Right renal cortex interstitium (tissue), 3 donors: ENCODE results near the gene VTA1. TPM values are rescaled to one million over a fixed set of nuclear protein-coding genes. Genes with fewer than 3 reads are reported as not detected.
"Not testable (repeated sequence)": the region's sequence is repeated elsewhere in the genome, so short reads cannot be mapped to it uniquely, and the experiment has no call there.

Experiments
- DNase-seq, 3 donors: peaks; one replicate each; pipeline ENCODE4 v3.0.0-alpha.2; 2013; ENCODE audit warnings: low read depth in 3 of 3, low spot score in 2 of 3
- polyA plus RNA-seq, 3 donors: library from polyadenylated mRNA; unstranded; fragments of 120-200 nt; gene quantifications; one replicate each; pipeline ENCODE4 v1.2.1, GENCODE V29; 2013; ENCODE audit not compliant: insufficient read length in 3 of 3

Gene VTA1
- polyA plus RNA-seq, 3 donors = 79.7 to 88.2 (median 83.3) TPM

DNA sequence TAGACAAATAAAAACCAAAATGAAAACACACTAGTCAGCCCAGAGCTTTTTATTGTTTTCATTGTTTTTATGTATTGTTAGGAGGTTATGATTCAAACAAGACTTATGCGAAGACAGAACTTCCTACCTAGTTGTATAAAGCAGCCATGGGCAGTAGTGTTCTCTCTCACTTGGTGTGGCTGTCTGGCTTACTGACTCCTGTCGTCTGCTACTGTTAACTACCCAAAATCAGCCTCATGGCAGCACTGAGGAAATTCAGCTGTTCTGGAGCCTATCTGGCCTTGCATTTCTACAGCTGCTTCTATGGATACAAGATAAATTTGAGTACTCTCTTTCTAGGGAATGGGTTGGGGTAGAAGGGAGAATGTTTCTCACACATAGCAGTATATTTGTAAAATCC is 20.4 kb downstream of the VTA1 start:
- DNase-seq = no peak

DNA sequence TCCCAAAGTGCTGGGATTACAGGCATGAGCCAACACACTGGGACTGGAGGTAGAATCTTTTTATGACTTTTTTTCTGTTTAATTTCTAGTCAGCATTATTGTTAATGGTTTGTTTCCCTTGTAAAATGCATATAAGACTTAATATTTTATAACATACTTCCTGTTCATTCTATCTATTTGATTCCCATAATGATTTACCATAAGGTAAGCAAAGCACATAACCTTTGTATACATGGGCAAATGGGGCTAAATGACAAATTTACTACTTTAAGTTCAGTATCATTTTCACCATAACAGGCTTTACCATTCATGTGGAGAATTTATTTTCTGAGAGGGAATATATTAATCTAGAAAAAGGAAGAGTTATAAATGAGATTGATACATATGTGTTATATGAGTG is 24.3 kb downstream of the VTA1 start:
- DNase-seq = no peak

DNA sequence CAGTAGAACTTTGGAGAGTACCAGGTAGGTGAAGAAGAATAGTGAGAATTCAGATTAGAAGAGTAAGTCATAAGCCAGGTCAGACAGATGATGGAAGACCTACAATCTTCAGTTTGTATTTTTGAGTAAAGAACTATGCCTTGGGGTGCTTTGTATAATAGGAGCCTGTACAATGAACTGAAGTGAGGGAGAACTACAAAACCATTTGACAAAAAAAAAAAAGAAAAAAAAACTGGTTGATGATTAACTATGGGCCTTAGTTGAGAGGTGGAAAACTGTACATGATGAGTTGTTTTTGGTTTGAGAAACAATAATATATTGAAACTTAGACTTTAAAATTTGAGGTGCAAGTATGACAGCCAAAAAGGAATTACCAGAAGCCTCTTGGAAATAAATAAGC is 25.7 kb downstream of the VTA1 start:
- no peak for DNase-seq

GRCh38 chr6:142173980-142174379 is 26.9 kb downstream of the VTA1 start:
- DNase-seq = no peak

DNA sequence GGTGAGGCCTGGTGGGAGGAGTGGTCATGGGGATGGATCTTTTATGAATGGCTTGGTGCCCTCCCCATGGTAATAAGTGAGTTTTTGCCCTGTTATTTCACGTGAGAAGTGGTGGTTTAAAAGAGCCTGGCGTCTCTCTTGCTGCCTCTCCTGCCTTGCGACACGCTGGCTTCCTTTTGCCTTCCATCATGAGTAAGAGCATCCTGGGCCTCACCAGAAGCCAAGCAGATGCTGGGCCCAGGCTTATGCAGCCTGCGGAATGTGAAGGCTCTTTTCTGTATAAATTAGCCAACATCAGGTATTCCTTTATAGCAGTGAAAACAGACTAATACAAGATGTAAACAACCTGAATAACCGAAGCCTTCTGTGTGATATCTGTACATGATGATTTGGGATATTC is 27.6 kb downstream of the VTA1 start:
- no peak for DNase-seq

- DNase-seq = no peak
Observed at GRCh38 chr6:142178129-142178528, 31.1 kb downstream of the VTA1 start.

- no peak for DNase-seq
Observed at GRCh38 chr6:142182004-142182403, 34.9 kb downstream of the VTA1 start.

- DNase-seq = no peak
Observed at GRCh38 chr6:142183351-142183750, 36.3 kb downstream of the VTA1 start.

DNA sequence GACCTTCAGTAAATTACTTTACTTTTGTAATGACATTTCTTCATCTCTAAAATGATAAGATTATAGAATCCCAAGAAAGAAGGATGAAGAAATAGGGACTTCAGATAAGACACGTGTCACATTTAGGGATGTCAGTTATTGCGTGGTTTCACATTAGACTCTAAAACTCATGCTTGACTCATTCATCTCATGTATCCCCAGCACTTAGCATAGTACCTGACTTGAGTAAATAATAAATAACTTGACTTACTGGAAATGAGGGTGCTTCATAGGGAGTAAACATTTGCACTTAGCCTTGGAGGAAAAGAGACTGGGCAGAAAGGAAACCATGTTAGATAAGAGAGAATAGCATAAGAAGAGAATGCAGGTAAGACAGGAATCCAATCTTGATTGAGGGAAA is 37.2 kb downstream of the VTA1 start:
- DNase-seq = no peak

DNA sequence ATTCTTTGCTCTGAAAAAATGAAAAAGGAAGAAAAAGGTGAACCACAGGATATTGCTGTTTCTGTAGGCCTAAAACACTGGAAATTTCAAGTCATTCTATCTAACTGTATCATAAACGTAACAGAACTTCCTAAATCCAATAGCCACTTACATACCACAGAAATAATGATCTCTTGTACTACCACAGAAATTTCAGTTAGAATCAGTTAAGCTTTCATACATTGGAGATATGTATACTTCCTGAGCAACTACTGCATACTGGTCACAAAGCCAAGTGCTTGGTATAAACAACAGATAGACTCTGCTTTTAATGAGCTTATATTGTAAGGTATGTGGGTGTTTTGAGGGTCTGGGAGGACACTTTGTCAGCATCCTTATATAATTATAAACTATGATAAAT is 38.6 kb downstream of the VTA1 start:
- DNase-seq = no peak

GRCh38 chr6:142187209-142187608 is 40.1 kb downstream of the VTA1 start:
- no peak for DNase-seq

DNA sequence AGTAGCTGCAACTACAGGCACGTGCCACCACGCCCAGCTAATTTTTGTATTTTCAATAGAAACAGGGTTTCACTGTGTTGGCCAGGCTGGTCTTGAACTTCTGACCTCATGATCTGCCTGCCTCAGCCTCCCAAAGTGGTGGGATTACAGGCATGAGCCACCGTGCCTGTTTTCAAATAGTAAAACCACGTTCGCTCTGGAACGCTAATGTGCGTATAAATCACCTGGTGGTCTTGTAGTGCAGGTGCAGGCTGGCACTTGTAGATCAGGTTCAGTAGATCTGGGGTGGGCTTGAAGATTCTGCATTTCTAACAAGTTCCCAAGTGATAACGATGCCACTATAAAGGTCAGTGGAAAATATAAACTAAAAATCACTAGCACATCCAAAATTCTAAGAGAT is 41.3 kb downstream of the VTA1 start:
- not testable (repeated sequence) for DNase-seq

DNA sequence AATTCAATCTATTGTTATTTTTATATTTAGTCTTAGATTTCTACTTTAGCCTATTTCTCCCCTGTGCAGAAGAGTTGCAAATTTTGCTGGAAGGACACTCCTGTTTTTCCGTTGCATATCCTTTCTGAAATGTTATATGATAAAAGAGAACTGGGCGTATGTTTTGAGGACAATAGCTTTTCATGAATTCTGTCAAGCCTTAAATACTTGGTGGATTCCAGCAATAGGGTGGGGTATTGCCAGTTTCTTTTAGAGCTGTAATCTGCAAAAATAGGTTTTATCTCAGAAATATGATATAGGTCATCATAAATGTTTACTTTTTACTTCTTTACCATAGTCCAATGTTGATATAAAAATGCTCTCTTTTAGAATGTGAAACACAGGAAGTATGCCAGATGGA is 42.0 kb downstream of the VTA1 start:
- no peak for DNase-seq

- no peak for DNase-seq
Observed at GRCh38 chr6:142192343-142192742, 45.3 kb downstream of the VTA1 start.

- no peak for DNase-seq
Observed at GRCh38 chr6:142193621-142194020, 46.6 kb downstream of the VTA1 start.

- no peak for DNase-seq
Observed at GRCh38 chr6:142195862-142196541, 48.9 kb downstream of the VTA1 start.

DNA sequence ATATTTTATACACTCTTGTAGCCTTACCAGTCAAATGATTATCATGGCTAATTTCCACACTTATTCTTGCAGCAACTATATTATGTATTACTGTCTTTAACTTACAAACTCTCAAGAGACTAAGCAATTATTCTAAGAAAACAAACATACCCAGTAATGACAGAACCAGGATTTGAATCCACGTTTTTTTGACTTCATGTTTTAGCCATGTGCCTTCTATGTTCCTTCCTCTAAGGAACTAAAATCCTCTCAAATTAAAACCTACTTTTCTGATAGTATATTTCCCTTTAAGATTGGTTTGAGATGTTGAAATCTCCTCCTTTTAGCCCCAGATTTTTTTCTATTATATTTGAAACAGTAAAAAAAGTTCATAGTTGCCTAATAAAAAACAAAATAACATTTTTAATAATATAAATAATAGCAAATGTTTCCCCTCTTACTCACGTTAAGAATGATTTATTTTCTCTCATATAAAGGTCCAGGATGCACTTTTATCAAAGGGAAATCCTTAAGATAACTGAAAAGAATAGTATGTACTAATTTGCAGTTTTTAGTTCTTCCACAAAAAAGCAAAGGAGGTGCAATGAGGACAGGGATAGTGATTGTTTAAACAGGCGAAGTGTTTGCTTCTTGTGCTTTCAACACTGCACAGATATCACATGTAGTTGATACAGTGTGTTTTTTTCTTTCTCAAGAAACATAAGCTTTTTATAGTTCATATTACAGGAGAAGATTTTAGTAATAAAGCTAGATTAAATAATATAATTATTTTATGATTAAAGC is 54.0 kb downstream of the VTA1 start:
- DNase-seq = no peak

GRCh38 chr6:142207265-142207877 is 60.3 kb downstream of the VTA1 start:
- no peak for DNase-seq

- DNase-seq = no peak
Observed at GRCh38 chr6:142210606-142211005, 63.5 kb downstream of the VTA1 start.

DNA sequence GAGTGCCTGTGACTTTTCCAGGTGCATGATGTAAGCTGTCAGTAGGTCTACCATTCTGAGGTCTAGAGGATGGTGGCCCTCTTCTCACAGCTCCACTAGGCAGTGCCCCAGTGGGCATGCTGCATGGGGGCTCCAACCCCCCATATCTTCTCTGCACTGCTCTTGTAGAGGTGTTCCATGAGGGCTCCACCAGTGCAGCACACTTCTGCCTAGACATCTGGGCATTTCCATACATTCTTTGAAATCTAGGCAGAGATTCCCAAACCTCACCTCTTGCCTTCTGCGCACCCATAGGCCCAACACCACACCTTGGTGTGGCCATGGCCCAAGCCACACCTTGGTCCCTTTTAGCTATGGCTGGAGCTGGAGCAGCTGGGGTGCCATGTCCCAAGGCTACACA is 66.3 kb downstream of the VTA1 start:
- no peak for DNase-seq

DNA sequence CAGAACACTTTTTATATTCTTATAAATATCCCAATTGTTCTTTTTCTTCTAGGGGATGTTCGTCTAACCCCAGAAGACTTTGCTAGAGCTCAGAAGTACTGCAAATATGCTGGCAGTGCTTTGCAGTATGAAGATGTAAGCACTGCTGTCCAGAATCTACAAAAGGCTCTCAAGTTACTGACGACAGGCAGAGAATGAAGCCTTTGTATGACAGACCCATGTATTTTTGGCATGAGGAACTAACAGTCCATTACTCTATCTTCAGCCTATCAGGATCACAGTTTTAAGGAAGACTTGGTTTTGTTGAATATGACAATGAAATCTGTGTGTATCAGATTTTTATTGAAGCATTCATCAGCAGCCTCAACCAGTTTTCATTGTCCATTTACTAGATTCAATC is 71.4 kb downstream of the VTA1 start:
- no peak for DNase-seq

- no peak for DNase-seq
Observed at GRCh38 chr6:142222022-142222421, 75.0 kb downstream of the VTA1 start.
